HG02623 (cell line): ENCODE results near the gene MLF2.

Source experiments
- ATAC-seq: cut with Tn5 transposase; IDR thresholded peaks from one replicate; pipeline ENCODE4 v1.9.1; 2021; ENCODE audit warnings: moderate library complexity; ENCODE audit not compliant: unreplicated experiment

The MLF2 gene

GRCh38 chr12:6752921-6753771 lies at the start of gene MLF2:
MLF2 (minus strand) TSS chr12:6753141; CDS start chr12:6752334, 807 bp downstream.
- peak; percentile 86 for ATAC-seq

- ATAC-seq, result no peak
Measured at GRCh38 chr12:6799147-6799546, 46.2 kb upstream of the MLF2 start.

- ATAC-seq, result no peak
Measured at GRCh38 chr12:6796576-6796975, 43.6 kb upstream of the MLF2 start.

GRCh38 chr12:6795088-6795487 lies 42.1 kb upstream of the MLF2 start:
- ATAC-seq, result no peak

- no peak for ATAC-seq
Measured at GRCh38 chr12:6792522-6793201, 39.7 kb upstream of the MLF2 start.

GRCh38 chr12:6791931-6792520 lies 39.1 kb upstream of the MLF2 start:
- ATAC-seq, result no peak

- ATAC-seq, result no peak
Measured at GRCh38 chr12:6790496-6791150, 37.7 kb upstream of the MLF2 start.

- no peak for ATAC-seq
Measured at GRCh38 chr12:6788972-6789924, 36.3 kb upstream of the MLF2 start, which contains the start of gene CD4. CD4 (plus strand) TSS chr12:6789528; CDS start chr12:6800139, 10,611 bp downstream.

GRCh38 chr12:6787309-6787708 lies 34.4 kb upstream of the MLF2 start:
- ATAC-seq, result no peak

GRCh38 chr12:6786416-6787094 lies 33.6 kb upstream of the MLF2 start:
- ATAC-seq, result no peak

- no peak for ATAC-seq
Measured at GRCh38 chr12:6784761-6785160, 31.8 kb upstream of the MLF2 start.

- ATAC-seq, result no peak
Measured at GRCh38 chr12:6784296-6784695, 31.4 kb upstream of the MLF2 start.

GRCh38 chr12:6783828-6784227 lies 30.9 kb upstream of the MLF2 start:
- no peak for ATAC-seq

- ATAC-seq, result no peak
Measured at GRCh38 chr12:6782850-6783566, 30.1 kb upstream of the MLF2 start.

GRCh38 chr12:6782119-6782518 lies 29.2 kb upstream of the MLF2 start:
- no peak for ATAC-seq

- no peak for ATAC-seq
Measured at GRCh38 chr12:6780573-6780972, 27.6 kb upstream of the MLF2 start.

- no peak for ATAC-seq
Measured at GRCh38 chr12:6779708-6780432, 26.9 kb upstream of the MLF2 start.
